HG02840 (cell line): ENCODE measurements around the gene SLC22A17.

ENCODE experiments used
- ATAC-seq: cut with Tn5 transposase; IDR thresholded peaks from one replicate; pipeline ENCODE4 v1.9.1; 2021; ENCODE audit warnings: mild to moderate bottlenecking, moderate library complexity, moderate number of reproducible peaks; ENCODE audit not compliant: unreplicated experiment, low FRiP score

Gene SLC22A17

GRCh38 chr14:23382731-23383440 is 30.2 kb upstream of the SLC22A17 start:
- no peak for ATAC-seq

- no peak for ATAC-seq
These were observed 29.6 kb upstream of the SLC22A17 start for GRCh38 chr14:23382276-23382675.

DNA sequence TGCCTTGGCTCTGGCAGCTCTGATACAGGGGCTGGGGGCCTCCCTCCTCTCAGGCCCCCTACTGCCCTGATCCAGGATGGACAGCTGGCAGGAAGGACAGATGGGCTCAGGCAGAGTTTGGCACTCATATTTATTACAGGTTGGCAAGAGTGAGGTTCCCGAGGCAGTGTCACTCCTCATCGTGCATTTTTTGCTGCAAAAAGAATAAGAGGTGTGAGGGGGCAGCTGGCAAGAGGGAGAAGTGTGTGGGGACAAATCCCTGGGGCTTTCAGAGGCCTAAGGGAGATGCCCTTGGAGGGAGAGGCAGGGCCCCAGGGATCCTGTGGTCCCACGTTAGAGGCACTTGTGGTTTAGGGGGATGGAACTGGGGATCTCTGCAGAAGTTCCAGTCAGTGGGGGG is 29.2 kb upstream of the SLC22A17 start:
- ATAC-seq = no peak

GRCh38 chr14:23380976-23381375 is 28.3 kb upstream of the SLC22A17 start:
- no peak for ATAC-seq

- no peak for ATAC-seq
These were observed 27.7 kb upstream of the SLC22A17 start for GRCh38 chr14:23380197-23380914.

DNA sequence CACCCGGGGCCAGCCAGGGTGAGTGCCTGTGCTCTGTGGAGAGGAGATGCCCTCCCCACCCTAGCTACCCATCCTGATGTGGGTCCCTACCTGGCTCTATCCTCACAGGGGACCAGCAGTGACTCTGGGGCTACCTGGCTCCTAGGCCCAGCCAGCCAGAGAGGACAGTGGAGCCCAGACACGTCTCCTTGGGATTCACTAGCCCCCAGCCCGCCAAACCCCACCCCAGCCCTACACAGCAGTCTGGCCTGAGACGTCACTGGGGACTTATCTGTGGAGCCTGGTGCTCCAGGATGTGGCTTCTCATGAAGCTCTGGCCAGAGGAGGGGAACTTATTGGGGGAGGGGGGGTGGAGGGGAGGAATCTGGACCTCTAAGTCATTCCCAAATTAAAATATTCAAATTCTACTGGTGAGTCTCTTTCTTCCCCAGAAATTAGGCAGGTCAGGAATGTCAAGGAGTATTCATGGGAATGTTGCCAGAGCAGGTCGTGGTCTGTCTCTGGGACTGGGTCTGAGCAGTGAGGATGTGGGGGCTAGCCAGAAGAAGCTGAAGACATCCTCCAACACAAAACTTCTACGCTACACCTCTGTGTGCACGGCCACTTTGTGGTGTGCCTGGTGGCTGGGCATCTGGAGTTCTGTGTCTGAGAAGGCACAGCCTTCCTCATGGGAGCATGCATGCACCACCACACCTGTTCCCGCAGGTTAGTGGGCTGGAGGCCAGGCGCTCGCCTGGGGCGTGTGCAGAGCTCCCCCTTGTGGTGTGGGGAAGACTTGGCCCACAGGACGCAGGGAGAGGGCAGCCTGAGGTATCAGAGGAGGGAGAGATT is 26.9 kb upstream of the SLC22A17 start:
- ATAC-seq = no peak

- ATAC-seq = no peak
These were observed 26.0 kb upstream of the SLC22A17 start for GRCh38 chr14:23378612-23379220.

GRCh38 chr14:23377573-23378563 is 25.2 kb upstream of the SLC22A17 start:
- ATAC-seq = no peak

DNA sequence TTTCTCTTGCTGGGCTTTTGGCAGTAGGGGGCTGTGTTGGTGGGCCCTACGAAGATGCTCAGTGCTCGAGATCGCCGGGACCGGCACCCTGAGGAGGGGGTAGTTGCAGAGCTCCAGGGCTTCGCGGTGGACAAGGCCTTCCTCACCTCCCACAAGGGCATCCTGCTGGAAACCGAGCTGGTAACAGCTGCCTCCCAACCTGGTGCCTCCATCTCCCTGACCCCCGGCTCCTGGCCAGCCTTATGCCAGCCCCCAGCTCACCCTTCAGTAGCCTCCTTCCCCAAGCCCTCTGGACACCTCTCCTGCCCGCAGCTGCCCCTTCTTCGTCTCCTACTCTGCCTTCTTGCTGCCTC is 24.5 kb upstream of the SLC22A17 start:
- ATAC-seq = no peak

- no peak for ATAC-seq
These were observed 24.0 kb upstream of the SLC22A17 start, which contains the start of gene CMTM5 for GRCh38 chr14:23376482-23377197. Gene CMTM5 (plus strand): TSS chr14:23377046. CDS start chr14:23377252, 206 bp downstream.

GRCh38 chr14:23375527-23376251 is 23.0 kb upstream of the SLC22A17 start:
- no peak for ATAC-seq

DNA sequence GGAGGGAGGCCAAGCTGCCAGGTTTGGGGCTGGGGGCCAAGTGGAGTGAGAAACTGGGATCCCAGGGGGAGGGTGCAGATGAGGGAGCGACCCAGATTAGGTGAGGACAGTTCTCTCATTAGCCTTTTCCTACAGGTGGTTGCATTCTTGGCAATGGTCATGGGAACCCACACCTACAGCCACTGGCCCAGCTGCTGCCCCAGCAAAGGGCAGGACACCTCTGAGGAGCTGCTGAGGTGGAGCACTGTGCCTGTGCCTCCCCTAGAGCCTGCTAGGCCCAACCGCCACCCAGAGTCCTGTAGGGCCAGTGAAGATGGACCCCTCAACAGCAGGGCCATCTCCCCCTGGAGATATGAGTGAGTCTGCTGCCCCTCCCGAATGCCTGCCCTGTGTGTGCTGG is 20.4 kb upstream of the SLC22A17 start:
- ATAC-seq = no peak

- ATAC-seq = no peak
These were observed 19.8 kb upstream of the SLC22A17 start, which contains the start of gene IL25 for GRCh38 chr14:23372509-23372908. Gene IL25 (plus strand): TSS chr14:23372809.

- no peak for ATAC-seq
These were observed 19.2 kb upstream of the SLC22A17 start for GRCh38 chr14:23371865-23372264.

DNA sequence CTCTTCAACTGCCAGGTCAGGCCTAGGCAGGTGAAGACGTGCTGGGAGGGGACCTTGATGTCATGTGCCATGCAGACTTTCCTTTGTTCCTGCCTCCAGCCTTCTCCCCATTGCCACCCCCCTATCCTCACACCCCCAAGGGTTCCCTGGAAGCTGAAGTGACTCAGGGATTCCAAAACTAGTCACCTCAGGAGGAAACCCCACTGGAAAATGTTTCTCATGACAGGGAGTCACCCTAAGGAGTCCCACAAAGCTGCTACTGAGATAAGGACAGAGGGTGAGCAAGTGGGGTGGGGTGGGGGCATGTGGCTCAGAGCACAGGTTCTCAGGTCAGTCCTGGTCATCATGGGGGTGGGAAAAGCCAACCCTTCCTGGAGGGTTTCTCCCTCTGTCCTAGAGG is 17.5 kb upstream of the SLC22A17 start:
- ATAC-seq = no peak

- ATAC-seq = no peak
These were observed 13.8 kb upstream of the SLC22A17 start for GRCh38 chr14:23366426-23366921.

- ATAC-seq = no peak
These were observed 13.2 kb upstream of the SLC22A17 start for GRCh38 chr14:23365732-23366425.
